GM18870 (cell line): ENCODE results near the gene HMGN3.

Experiments used
- ATAC-seq: cut with Tn5 transposase; IDR thresholded peaks from one replicate; pipeline ENCODE4 v1.9.1; 2021; ENCODE audit warnings: moderate library complexity; ENCODE audit not compliant: unreplicated experiment

Gene HMGN3

DNA sequence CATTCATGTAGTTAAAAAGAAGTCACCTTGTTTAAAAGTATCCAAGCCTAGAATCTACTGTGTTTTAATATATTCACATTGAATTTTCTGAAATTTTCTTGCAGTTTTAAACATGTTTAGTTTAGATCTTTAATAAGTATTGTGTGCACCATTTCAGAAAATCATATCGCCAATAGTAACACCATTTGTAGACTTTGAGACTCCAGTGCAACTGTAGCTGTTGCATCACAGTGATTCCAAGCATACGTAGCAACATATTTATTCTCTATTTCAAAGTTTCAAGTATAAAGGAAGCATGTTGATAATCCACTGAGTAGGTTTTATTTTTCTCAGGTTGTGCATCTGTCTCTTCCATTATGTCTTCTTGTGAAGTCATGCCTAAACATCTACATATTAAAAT lies 46.4 kb downstream of the HMGN3 start:
- no peak for ATAC-seq

DNA sequence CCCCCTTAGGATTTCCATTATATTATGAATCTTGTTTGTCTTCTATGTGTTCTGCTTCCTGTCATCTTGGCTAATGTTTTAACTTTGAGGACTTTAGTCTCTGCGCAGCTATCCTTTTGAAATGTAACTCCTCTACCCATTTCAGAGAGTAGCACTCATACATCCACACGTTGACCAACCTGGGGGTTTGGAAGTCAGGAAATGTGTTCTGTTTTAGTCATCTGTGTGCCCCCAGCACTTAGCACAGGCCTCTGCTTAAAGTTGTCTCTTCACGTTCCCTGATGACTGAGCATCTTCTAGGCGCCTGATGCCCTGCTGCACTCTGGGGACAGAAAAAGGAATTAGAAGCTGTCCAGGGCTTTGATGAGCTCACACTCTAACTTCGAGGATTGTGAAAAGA lies 47.9 kb downstream of the HMGN3 start:
- ATAC-seq = no peak

DNA sequence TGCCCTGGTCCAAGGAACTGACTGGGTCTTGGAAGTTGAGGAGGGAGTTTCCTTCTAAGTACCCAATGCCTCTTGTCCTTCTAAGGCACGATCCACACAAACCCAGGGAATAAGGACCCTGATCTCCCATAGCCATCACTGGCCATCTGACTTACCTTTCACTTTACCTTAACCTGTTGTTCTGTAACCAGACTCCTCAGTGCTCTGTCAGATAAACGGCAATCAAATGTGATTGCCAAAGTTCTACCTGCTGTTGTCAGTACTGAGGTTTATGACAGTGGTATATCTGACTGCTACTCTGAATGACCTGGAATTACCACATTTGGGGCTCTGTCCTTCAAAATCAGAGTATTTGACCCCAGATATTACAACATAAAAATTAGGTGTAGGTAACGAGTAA lies 49.8 kb downstream of the HMGN3 start:
- no peak for ATAC-seq

DNA sequence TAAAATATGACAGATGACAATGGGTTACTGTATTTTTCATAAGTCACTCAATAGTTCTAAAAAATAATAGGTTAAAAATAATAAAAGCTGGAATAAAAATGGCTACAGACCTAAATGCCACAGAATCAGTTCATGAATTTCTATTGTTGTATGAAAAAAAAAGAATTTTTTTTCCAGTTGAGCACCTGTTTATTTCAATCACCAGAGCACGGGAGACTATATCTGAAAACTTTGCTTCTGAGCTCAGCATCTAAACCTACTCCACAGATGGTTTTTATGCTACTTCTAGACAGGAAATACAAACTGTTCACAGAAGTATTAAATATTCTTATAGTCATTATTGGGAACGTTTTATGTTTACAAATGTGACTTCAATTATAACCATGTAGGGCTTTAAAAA lies 50.4 kb downstream of the HMGN3 start:
- ATAC-seq = no peak

DNA sequence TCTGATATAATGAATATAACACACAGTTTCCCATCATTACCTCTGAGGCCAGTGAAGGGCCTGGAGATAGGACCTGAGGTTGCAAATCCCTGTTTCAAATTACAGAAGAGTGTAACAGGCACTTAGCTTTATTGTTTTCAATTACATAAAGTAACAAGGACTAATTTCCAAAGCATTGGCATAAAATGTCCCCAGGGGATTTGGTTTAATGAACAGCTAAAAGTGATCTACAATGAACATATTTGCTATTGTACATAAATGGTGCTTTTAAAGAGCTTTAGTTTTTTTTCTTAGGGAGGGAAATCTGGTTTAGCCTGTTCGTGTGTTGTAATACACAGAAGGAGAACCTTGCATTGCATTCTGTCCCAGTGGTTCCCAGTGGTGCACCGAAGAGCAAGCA lies 54.4 kb downstream of the HMGN3 start:
- no peak for ATAC-seq

DNA sequence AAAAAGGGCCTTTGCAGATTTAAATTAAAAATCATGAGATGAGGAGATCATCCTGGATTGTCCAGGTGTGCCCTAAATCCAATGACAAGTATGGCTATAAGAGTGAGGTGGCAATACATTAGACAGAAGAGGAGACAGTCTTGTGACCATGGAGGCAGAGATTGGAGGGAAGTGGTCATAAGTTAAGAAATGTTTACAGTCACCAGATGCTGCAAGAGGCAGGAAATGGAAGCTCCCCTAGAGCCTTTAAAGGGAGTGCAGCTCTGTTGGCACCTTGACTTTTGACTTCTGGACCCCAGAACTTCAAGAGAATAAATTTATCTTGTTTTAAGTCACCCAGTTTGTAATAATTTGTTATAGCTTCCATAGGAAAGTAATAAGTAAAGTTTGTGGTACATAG lies 61.1 kb downstream of the HMGN3 start:
- ATAC-seq = no peak

DNA sequence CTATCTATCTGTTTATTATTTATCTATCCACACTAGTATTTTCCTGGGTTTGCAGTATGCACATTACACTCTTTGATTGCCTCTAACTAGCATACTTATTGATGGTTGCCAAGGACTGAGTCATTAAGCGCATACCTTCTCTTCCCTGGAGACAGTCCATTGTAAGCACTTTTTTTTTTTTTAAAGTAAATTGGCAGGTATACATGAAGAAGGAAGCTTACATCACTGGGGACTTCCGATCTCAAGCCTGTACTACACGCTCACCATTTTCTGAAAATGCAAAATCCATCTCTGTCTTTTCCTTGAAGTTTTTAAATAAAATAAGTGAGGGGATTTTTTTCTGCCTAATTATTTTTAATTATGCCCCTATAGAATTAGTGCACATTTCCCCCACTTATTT lies 63.5 kb downstream of the HMGN3 start:
- ATAC-seq = no peak

DNA sequence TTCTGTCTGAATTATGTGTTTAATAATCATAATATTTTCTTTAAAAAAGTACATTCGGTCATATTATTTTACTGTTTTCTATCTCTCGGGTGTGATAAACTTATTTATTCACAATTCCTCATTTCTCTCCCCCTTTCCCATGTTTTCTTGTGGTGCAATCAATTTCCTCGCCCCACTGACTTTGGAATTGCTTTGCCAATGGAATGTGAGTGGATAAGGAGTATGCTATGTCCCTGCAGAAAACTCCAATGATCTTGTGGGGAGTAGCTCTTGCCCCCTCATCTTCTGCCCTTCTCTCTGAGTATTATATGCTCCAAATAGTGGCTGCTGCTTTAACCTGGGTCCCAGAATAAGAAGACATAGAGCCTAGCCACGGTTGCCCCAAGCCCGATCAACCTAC lies 64.1 kb downstream of the HMGN3 start:
- ATAC-seq = no peak

DNA sequence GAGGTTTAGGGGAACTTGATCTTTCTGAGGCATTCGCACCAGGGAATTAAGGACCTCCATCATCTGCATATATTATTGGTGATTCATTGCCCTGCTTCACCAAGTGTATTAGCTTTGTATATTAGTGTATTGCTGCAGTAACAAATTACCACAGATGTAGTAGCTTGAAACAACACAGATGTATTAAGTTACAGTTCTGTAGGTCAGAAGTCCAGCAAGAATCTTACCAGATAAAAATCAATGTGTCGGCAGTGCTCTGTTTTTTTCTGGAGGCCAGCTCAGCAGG lies 65.8 kb downstream of the HMGN3 start:
- no peak for ATAC-seq

DNA sequence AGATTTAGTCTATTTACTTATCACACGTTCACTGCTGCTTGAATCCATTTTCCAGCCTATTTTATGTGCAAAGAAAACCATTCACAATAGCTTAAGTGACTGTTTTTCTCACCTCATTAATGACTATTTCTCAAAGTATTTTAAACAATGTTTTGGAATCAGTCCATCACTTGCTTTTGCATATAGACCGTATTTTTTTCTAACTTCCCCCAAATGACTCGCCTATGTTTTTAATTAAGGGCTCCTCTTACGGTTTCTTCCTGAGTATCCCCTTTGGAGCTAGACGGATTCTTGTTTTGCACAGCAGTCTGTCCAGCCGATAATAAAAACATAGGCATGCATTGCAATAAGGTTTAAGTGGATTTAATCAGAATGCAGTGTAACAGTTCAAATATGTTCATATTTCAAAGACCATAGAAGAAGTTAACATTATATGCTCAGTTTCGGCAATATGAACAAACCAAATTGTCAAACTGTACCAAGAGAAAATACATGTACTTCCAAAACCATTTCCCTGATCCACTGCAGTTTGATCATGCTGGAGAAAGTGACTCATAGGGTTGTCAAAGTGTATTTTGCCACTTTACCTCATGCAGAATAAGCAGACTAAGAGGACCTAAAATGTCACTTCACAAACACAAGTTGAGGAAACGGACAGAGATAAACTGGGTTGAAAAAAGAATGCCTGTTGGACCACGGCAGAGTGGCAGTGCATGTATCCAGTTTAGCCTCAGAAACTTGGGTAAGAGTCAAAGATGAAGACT lies 66.4 kb downstream of the HMGN3 start:
- ATAC-seq = no peak

DNA sequence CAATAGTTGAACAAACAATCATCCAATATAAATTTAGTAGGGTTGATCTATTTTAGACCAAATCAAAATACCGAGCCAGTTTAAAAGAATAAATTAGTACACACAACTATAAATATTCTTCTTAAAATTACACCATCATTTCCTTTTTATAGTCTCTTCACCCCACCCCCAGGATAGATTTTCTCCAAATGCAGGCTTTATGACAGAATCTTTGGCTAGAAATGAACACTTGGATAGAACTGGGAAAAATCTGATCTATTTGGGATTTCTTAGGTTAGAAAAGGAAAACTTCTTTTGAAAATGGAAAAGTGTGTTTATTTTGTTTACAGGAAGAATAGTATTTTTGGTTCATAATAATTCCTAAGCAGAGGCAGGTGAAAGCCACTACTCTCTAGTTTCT lies 74.6 kb downstream of the HMGN3 start:
- ATAC-seq = no peak

DNA sequence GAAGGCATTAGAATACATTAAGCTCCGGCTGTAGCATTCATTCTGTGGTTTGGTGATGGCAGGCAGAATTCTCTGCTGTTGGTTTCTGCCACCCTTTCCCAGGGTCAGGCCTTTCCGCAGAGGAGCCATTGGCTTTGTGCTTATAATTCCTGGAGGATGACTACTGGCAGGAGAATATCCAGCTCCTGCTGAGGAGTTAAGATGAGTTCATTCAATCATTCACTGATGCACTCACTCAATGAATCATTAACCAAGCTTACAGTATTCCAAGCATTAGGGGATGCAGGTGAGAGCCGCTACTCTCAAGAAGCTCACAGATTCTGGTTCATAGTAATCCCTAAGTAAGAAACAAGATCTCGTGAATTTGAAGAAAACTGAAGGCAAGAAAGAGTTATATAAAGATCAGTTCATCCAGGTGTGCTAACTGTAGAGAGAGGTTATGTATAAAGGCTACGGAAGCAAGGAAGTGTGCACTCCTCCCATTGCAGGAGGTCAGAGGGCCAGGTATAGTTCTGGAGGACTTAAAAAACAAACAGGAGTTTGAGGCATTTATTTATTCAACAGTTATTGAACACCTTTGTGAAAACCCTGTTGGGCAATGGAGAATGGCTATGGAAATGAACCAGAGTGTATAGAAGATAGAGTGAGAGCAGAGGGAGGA lies 75.5 kb downstream of the HMGN3 start:
- no peak for ATAC-seq

DNA sequence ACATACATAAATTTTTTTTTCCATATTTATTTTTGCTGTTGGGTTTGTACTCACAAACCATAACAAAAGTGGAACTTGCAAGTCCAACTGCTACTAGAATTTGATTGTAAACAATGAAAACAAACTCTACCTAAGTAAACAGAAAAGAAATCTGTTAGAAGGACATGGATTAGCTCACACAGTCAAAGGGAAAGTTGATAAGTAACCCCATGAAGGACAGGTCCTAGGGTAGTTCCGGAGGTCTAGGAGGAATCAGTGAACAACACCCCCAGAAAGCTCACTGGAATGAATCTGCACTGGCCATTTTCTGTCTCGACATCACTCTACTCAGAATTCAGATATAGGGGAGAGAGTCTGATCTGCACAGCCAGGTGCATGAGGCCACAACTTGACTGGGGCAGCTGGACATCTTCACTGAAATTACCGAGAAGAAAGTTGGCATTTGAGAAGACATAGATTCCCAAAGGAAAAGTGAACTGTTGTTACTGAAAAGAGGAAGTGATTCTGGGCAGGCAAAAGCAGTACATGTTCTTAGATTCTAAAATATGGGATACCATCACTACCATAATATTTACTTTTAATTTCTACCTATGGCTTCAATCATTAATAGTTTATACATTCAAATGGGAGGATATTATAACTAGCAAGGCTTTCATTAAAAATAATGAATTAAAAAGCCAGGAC lies 76.4 kb downstream of the HMGN3 start:
- ATAC-seq = no peak

DNA sequence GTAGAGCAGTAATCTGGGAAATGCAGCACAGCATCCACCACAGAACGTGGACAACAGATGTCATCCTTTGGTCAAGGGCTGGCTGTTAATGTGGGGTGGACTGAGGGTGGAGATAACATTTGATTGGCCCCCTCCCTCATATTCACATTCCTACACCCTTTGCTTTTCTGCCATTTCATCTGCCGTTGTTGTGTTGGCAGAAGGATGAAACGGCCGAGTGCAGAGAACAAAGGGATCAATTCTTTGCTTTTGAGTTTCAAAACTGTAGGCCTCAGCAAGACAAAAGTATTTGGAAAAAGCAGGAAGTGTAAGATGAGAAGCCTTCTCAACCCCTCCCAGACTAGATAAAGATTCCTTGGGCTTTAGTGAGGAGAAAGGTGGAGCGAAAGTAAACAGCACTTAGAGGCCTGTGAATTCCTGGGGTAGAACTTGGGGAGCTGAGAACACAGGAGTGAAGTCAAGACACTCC lies 82.2 kb downstream of the HMGN3 start:
- ATAC-seq = no peak
